Activated CD8-positive, alpha-beta memory T cell treated with anti-CD3 and anti-CD28 coated beads, Interleukin-2, amount 50 U/mL, for 1 hour (primary cell): ENCODE measurements around the gene JDP2.
"Not testable (repeated sequence)": the region's sequence is repeated elsewhere in the genome, so short reads cannot be mapped to it uniquely, and the experiment has no call there.

ENCODE experiments used
- DNase-seq: peaks from one replicate; pipeline ENCODE4 v3.0.0-alpha.2; 2020; ENCODE audit errors: extremely low read depth

Gene JDP2, protein sequence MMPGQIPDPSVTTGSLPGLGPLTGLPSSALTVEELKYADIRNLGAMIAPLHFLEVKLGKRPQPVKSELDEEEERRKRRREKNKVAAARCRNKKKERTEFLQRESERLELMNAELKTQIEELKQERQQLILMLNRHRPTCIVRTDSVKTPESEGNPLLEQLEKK

DNA sequence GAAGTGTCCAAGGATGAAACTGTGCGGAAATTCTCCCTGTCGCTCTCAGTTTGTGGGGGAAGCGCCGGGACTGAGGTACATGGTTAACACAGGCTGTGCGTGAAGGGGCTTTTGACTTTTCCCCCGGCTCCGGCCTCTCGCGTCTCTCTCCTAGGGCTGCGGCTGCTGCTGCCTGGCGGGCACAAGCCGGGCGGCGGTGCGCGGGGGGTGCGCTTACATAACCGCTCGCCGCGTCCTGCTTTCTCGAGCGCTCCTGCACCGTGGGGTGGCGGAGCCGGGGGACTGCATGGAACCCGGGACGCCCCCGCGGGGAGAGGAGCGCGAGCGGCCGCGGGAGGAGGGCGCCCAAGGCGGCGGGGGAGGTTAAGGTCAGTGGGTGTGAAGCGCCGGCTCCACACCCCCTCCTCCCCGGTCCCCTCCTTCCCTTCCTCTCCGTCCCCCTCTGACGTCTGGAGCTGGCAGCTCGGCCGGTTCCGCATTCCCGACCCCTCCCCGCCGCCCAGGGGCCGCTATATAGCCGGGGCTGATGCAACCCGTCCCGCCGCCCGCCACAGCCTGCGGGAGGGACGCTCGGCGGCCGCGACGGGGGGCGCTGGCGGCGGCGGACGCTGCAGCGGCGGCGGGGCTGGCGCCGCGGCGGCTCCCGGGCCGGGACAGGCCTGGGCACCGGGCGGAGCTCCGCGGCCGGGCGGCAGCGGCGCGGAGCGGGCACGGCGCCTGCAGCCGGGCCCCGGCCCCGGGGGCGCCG lies at the start of gene JDP2:
Gene JDP2 (plus strand): TSS at position 541 of the 748 bp plus-strand sequence. CDS start 9,899 bp downstream, outside the sequence.
- DNase-seq, result no peak

GRCh38 chr14:75379246-75379929 lies 48.4 kb upstream of the JDP2 start:
- no peak for DNase-seq

- no peak for DNase-seq
Measured at GRCh38 chr14:75379930-75380270, 47.9 kb upstream of the JDP2 start.

DNA sequence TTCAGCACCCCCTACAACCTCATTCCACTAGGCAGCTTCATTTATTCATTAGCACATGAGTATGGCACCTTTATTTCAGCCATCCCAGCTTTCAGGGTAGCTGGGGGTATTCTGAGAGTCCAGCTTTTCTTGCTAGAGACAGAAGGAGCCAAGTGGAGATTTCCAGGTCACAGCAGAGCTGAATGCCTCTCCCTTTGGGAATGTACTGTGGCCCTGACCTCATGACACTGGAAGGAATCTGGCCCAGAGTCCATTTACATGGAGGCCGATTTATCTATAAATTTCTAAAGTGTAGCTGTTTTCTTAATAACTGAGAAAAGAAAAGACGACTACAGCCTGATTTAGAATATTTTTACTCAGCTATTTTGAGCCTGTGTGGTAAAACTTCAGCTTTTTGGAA lies 47.2 kb upstream of the JDP2 start:
- no peak for DNase-seq

GRCh38 chr14:75381642-75382041 lies 46.2 kb upstream of the JDP2 start:
- DNase-seq, result no peak

GRCh38 chr14:75383219-75383618 lies 44.6 kb upstream of the JDP2 start:
- not testable (repeated sequence) for DNase-seq

GRCh38 chr14:75383721-75384120 lies 44.1 kb upstream of the JDP2 start:
- no peak for DNase-seq

DNA sequence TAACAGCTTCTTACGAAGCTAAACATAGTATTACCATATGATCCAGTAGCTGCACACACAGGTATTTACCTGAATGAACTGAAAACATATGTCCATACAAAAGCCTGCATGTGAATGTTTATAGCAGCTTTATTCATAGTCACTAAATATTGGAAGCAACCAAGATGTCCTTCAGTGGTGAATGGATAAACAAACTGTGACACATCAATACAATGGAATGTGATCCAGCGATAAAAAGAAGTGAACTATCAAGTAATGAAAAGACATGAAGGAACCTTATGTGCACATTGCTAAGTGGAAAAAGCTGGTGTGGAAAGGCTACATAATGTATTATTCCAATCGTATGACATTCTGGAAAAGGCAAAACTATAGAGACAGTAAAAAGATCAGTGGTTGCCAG lies 38.1 kb upstream of the JDP2 start:
- DNase-seq, result no peak

- DNase-seq, result no peak
Measured at GRCh38 chr14:75390183-75390582, 37.6 kb upstream of the JDP2 start.

GRCh38 chr14:75391953-75392352 lies 35.9 kb upstream of the JDP2 start:
- DNase-seq, result no peak

- DNase-seq, result no peak
Measured at GRCh38 chr14:75392686-75393641, 34.9 kb upstream of the JDP2 start.

GRCh38 chr14:75393794-75394193 lies 34.0 kb upstream of the JDP2 start:
- DNase-seq, result no peak

GRCh38 chr14:75395862-75396261 lies 32.0 kb upstream of the JDP2 start:
- no peak for DNase-seq

- DNase-seq, result no peak
Measured at GRCh38 chr14:75399321-75399720, 28.5 kb upstream of the JDP2 start.

DNA sequence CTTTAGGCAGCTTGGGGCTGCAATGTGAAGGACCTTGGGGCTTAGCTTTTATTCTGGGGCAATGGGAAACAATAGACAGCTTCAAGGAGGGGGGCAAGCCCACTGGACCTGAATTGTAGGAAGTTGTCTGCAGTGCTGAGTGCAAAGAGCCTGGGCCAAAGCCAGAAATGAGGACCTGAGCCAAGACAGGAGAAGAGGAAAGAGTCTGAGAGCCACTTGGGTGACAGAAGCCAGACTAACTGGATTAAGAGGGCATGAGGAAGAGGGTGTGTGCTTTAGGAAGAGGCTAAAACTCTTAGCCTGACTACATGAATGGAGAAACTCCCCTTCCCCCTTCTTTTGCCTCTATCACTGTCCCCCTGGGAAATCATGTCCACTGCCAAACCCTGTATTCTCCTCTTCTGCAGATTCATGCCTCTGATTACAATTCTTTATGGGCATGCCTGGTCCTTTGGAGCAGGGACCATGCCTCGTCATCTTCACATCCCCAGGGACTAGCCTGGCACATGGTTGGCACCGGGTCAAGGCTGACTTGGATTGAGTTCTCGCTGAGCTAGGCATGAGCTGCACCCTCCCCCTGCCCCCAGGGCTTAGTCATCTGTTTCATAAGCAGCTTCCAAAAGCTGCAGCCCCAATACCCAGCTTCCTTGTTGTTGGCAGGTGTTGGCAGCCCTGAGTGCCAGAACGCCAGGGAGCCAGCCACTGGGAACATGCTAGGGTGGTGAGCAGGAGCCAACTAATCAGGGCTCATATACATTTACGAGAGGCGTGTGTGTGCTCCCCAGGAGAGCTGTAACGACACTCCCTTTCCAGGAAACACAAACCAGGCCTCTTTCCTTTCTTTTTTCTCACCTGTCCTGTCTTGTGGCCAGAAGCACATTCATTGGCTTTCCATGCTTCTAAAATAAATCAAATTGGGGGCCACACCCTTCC lies 27.7 kb upstream of the JDP2 start:
- no peak for DNase-seq

- DNase-seq, result no peak
Measured at GRCh38 chr14:75401361-75401760, 26.5 kb upstream of the JDP2 start.

DNA sequence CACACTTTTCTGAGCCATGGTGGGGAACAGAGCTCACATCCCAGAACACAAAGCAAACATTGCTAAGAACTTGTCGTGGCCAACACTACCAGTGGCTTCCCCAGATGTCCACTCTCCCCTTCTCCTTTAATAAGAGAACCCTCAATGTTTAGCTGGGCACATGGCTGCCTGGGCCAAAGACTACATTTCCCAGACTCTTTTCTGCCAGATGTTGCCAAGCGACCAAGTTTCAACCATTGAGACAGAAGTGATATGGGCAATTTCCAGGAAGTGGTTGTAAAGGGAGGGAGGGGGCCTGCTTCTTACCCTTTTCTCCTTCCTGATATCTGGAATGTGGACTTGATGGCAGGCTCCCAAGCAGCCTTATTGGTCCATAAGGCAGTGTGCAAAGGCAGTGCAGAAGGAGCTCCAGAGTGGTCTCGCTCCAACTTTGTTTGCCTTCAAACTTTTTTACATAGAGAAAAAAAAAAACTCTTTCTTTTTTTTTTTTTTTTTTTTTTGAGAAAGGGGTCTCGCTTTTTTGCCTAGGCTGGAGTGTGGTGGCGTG lies 24.9 kb upstream of the JDP2 start:
- no peak for DNase-seq

DNA sequence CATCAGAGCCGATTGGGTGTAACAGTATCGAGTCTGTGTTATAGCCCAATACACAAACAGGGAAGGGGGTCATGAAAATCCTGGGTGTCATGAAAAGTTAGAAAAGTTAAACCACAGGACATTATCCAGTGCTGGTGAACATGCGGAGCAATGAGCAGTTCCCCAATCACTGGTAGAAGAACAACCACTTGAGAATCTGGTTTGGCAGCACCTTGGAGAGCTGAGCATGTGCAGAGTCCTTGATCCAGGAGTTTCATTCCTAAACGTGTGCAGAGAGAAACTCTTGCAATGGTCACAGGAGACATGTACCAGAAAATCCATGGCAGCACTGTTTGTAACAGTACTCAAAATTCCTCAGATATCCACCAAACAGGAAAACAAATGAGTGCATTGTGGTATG lies 23.0 kb upstream of the JDP2 start:
- no peak for DNase-seq

GRCh38 chr14:75406102-75406501 lies 21.7 kb upstream of the JDP2 start:
- no peak for DNase-seq

GRCh38 chr14:75406856-75407255 lies 21.0 kb upstream of the JDP2 start:
- DNase-seq, result no peak
